GM12878 (cell line): ENCODE data around the gene ACSM6. TPM values are rescaled to one million over a fixed set of nuclear protein-coding genes. Genes with fewer than 3 reads are reported as not detected.

Experiments
- BCL11A ChIP-seq: IDR thresholded peaks from 2 replicates; pipeline ENCODE4 v1.6.1; 2011; ENCODE audit warnings: low read depth, low read length
- BHLHE40 ChIP-seq, 2 experiments: fragments of 450-650 bp in 1 of 2; IDR thresholded peaks; 2 replicates each; pipeline ENCODE4 v1.6.1; 2011 to 2017; ENCODE audit warnings: low read depth in 2 of 2, borderline replicate concordance in 1 of 2, improper control_type of control experiment in 1 of 2, low read length in 1 of 2, mild to moderate bottlenecking in 1 of 2
- CBFB ChIP-seq: IDR thresholded peaks from 2 replicates; pipeline ENCODE4 v1.6.1; 2016; ENCODE audit warnings: antibody characterized with exemption, low read depth
- CBX5 ChIP-seq: sonication (generic); IDR thresholded peaks from 2 replicates; pipeline ENCODE4 v1.6.1; 2016; ENCODE audit warnings: low read depth, moderate library complexity, mild to moderate bottlenecking, inconsistent platforms
- CREB1 ChIP-seq: IDR thresholded peaks from 2 replicates; pipeline ENCODE4 v1.6.1; 2012; ENCODE audit warnings: low read depth, mild to moderate bottlenecking, inconsistent platforms
- DPF2 ChIP-seq: fragments of 450-650 bp; IDR thresholded peaks from 2 replicates; pipeline ENCODE4 v1.6.1; 2017; ENCODE audit warnings: mild to moderate bottlenecking
- EED ChIP-seq: sonication (generic); IDR thresholded peaks from 2 replicates; pipeline ENCODE4 v1.6.1; 2016; ENCODE audit warnings: antibody characterized with exemption, low read depth
- ESRRA ChIP-seq: IDR thresholded peaks from 2 replicates; pipeline ENCODE4 v1.6.1; 2012; ENCODE audit warnings: mild to moderate bottlenecking, low read length, improper control_type of control experiment
- GATAD2B ChIP-seq: fragments of 450-650 bp; conservative IDR thresholded peaks from 2 replicates; pipeline ENCODE4 v1.6.1; 2017; ENCODE audit warnings: low read depth, mild to moderate bottlenecking, moderate library complexity
- IKZF1 ChIP-seq: fragments of 450-650 bp; conservative IDR thresholded peaks from 2 replicates; pipeline ENCODE4 v1.6.1; 2017; ENCODE audit warnings: antibody characterized with exemption, mild to moderate bottlenecking
- IKZF2 ChIP-seq, 2 experiments: fragments of 450-650 bp; IDR thresholded peaks; 2 replicates each; pipeline ENCODE4 v1.6.1; 2017; ENCODE audit warnings: mild to moderate bottlenecking in 2 of 2, moderate library complexity in 2 of 2
- MXI1 ChIP-seq: fragments of 150-350 bp; IDR thresholded peaks from 2 replicates; pipeline ENCODE4 v1.6.1; 2011; ENCODE audit warnings: low read depth, mild to moderate bottlenecking, inconsistent platforms, low read length, improper control_type of control experiment
- NFIC ChIP-seq: IDR thresholded peaks from 2 replicates; pipeline ENCODE4 v1.6.1; 2012; ENCODE audit warnings: low read depth, mild to moderate bottlenecking, inconsistent platforms, low read length, moderate library complexity
- POU2F2 ChIP-seq: IDR thresholded peaks from 3 replicates; pipeline ENCODE4 v1.6.1; 2011; ENCODE audit warnings: low read depth, mild to moderate bottlenecking, low read length, borderline replicate concordance
- RAD21 ChIP-seq: IDR thresholded peaks from 2 replicates; pipeline ENCODE4 v1.6.1; 2011; ENCODE audit warnings: mild to moderate bottlenecking, low read depth, low read length, moderate library complexity; ENCODE audit not compliant: insufficient read depth
- RELA ChIP-seq: fragments of 450-650 bp; IDR thresholded peaks from 2 replicates; pipeline ENCODE4 v1.8.0; 2014; ENCODE audit warnings: borderline replicate concordance; ENCODE audit not compliant: partially characterized antibody
- SIN3A ChIP-seq: IDR thresholded peaks from 2 replicates; pipeline ENCODE4 v1.6.1; 2012; ENCODE audit warnings: low read depth, low read length, improper control_type of control experiment
- SMARCA5 ChIP-seq: fragments of 450-650 bp; IDR thresholded peaks from 2 replicates; pipeline ENCODE4 v1.6.1; 2017; ENCODE audit warnings: mild to moderate bottlenecking
- SRF ChIP-seq, 2 experiments: IDR thresholded peaks; 2 replicates each; pipeline ENCODE4 v1.6.1; 2011; ENCODE audit warnings: low read depth in 2 of 2, low read length in 2 of 2, mild to moderate bottlenecking in 1 of 2, moderate library complexity in 1 of 2
- STAT1 ChIP-seq: fragments of 450-650 bp; conservative IDR thresholded peaks from 2 replicates; pipeline ENCODE4 v1.6.1; 2014; ENCODE audit warnings: antibody characterized with exemption, mild to moderate bottlenecking
- USF1 ChIP-seq: IDR thresholded peaks from 2 replicates; pipeline ENCODE4 v1.6.1; 2011; ENCODE audit warnings: borderline replicate concordance, low read depth, mild to moderate bottlenecking, moderate library complexity, mixed read lengths, low read length; ENCODE audit not compliant: insufficient read depth; ENCODE audit errors: extremely low read length
- ZBTB4 ChIP-seq: fragments of 450-650 bp; formaldehyde crosslinking; IDR thresholded peaks from 2 replicates; pipeline ENCODE4 v1.4.0; 2022; ENCODE audit warnings: mild to moderate bottlenecking, moderate library complexity
- ZNF687 ChIP-seq: fragments of 450-650 bp; IDR thresholded peaks from 2 replicates; pipeline ENCODE4 v1.6.1; 2017; ENCODE audit warnings: mild to moderate bottlenecking, moderate library complexity
- ZSCAN29 ChIP-seq: fragments of 450-650 bp; IDR thresholded peaks from 2 replicates; pipeline ENCODE4 v1.6.1; 2017; ENCODE audit warnings: mild to moderate bottlenecking, moderate library complexity
- polyA plus RNA-seq, 11 experiments: library from polyadenylated mRNA; depleted of rRNA in 4 of 11; unstranded in 6 of 11; stranded (reverse) in 5 of 11; fragments of >200 nt; fragmentation: Nextera tagmentation in 4 of 11; fragmentation: Illumina TruSeq in 1 of 11; extraction: Ambion mirVana in 4 of 11; extraction: Trizol in 1 of 11; gene quantifications; 1 replicate in 1 of 11; 2 replicates in 10 of 11; pipeline versions ENCODE4 v1.2.1 to v1.2.3, GENCODE V29; 2011 to 2016; ENCODE audit warnings: inconsistent platforms in 2 of 11, missing spikeins in 2 of 11, low read depth in 1 of 11
- total RNA-seq, 4 experiments: library from RNA; depleted of rRNA in 3 of 4; stranded (reverse); fragments of >200 nt in 3 of 4; fragmentation: Illumina TruSeq in 1 of 4; extraction: Trizol in 1 of 4; gene quantifications; 2 replicates each; pipeline versions ENCODE4 v1.2.1 to v1.2.3, GENCODE V29; 2013 to 2021

The ACSM6 gene
- total and polyA plus RNA-seq, 10 of the 15 experiments (the other 5 are each of a cell fraction or from before 2014, with no cell fraction given) = 0.06 to 0.21 (median 0.20) TPM; not detected in 7

- TF ChIP-seq RAD21 (0 out of 2 replicates have a peak, but pooled peaks have one; percentile 9), ZNF687 (no peak), SMARCA5 (no peak), SRF (IDR thresholded peaks at IDR 0.05; ENCODE audit: low read depth in 2 of 2, low read length in 2 of 2) (0 out of 4 replicates have a peak, but pooled peaks of 1 of the 2 experiments have one; percentile 27), IKZF2 (IDR thresholded peaks at IDR 0.05) (peak; percentile 69 to 74; a peak in 3 of 4 replicates), CREB1 (0 out of 2 replicates have a peak, but pooled peaks have one; percentile 39), CBX5 (0 out of 2 replicates have a peak, but pooled peaks have one; percentile 41), MXI1 (peak; percentile 74), CBFB (peak; percentile 52; the same call in 1 of the 2 replicates), EED (peak; percentile 87), SIN3A (no peak), POU2F2 (0 out of 3 replicates have a peak, but pooled peaks have one; percentile 28), RELA (no peak), IKZF1 (peak; percentile 62), BHLHE40 (IDR thresholded peaks at IDR 0.05; ENCODE audit: borderline replicate concordance in 1 of 2, low read depth in 2 of 2, low read length in 1 of 2) (peak; percentile 83 to 86), ZBTB4 (no peak), ESRRA (peak; percentile 93), USF1 (no peak), DPF2 (peak; percentile 75), GATAD2B (0 out of 2 replicates have a peak, but pooled peaks have one; percentile 31), NFIC (peak; percentile 80), ZSCAN29 (no peak), STAT1 (no peak), BCL11A (peak; percentile 37; the same call in 1 of the 2 replicates)
Observed at GRCh38 chr10:95245425-95246055, 51.5 kb downstream of the ACSM6 start (continued).
